Heart right ventricle (tissue), 16 donors: ENCODE results near the gene CHURC1. TPM values are rescaled to one million over a fixed set of nuclear protein-coding genes. Genes with fewer than 3 reads are reported as not detected.

Experiments
- ATAC-seq, 8 donors: fragments of 200-7000 bp; cut with Tn5 transposase; one replicate each; pipeline ENCODE4 v1.9.1; 2020; ENCODE audit warnings: mild to moderate bottlenecking in 8 of 8, moderate library complexity in 8 of 8, moderate number of reproducible peaks in 1 of 8
- DNase-seq, 2 donors: peaks; one replicate each; pipeline ENCODE4 v3.0.0-alpha.2; 2020
- H3K27ac ChIP-seq, 10 donors: fragments of 200-600 bp; sonication (generic) in 2 of 10; one replicate each; pipeline versions ENCODE4 v1.5.0 to v1.8.0; 2020 to 2022; ENCODE audit warnings: mild to moderate bottlenecking in 3 of 10
- H3K27me3 ChIP-seq, 7 donors: fragments of 200-600 bp; one replicate each; pipeline ENCODE4 v1.8.0; 2021 to 2022; ENCODE audit warnings: mild to moderate bottlenecking in 2 of 7
- H3K36me3 ChIP-seq, 9 donors: fragments of 200-600 bp; sonication (generic) in 1 of 9; one replicate each; pipeline versions ENCODE4 v1.5.0 to v1.8.0; 2020 to 2022; ENCODE audit warnings: mild to moderate bottlenecking in 2 of 9
- H3K4me1 ChIP-seq, 9 donors: fragments of 200-600 bp; sonication (generic) in 1 of 9; one replicate each; pipeline versions ENCODE4 v1.5.0 to v1.8.0; 2020 to 2022; ENCODE audit warnings: mild to moderate bottlenecking in 4 of 9
- H3K4me3 ChIP-seq, 10 donors: fragments of 200-600 bp; sonication (generic) in 2 of 10; one replicate each; pipeline versions ENCODE4 v1.5.0 to v1.8.0; 2020 to 2022; ENCODE audit warnings: mild to moderate bottlenecking in 7 of 10, moderate library complexity in 2 of 10
- H3K9me3 ChIP-seq, 11 donors: fragments of 200-600 bp in 10 of 11; sonication (generic) in 2 of 11; one replicate each; pipeline versions ENCODE4 v1.5.0 to v1.8.0; 2013 to 2022; ENCODE audit warnings: mild to moderate bottlenecking in 2 of 11, control low read depth in 1 of 11, moderate library complexity in 1 of 11
- WGBS, 2 donors: extraction: QIAGEN DNeasy Blood & Tissue Kit; methylation state at CpG; one replicate each; pipeline ENCODE4 v1.1.7; 2013; ENCODE audit warnings: inconsistent platforms in 1 of 2; 5-methylcytosine and 5-hydroxymethylcytosine counted together
- intact Hi-C, 10 donors: fragments of 100-400 bp; cut with DNase I; formaldehyde crosslinking; loops; one replicate each; pipeline versions ENCODE4 v1.11.1 to v1.14.2; 2022
- polyA plus RNA-seq, 2 donors: library from polyadenylated mRNA; stranded (reverse); fragments of 200-250 nt; gene quantifications; one replicate each; pipeline ENCODE4 v1.2.3, GENCODE V29; 2013
- total RNA-seq, 10 donors: library from RNA; stranded (reverse); fragmentation: NEBNext Ultra II Directional in 3 of 10; extraction: Animal tissue kit (Norgen Biotek cat#: 25700) in 3 of 10; gene quantifications; one replicate each; pipeline versions ENCODE4 v1.2.1 to v1.2.4, GENCODE V29; 2021 to 2023
- TF ChIP-seq, protein P1 (sequence below), 9 donors: fragments of 200-600 bp; sonication (generic) in 2 of 9; IDR thresholded peaks; one replicate each; pipeline versions ENCODE4 v1.5.0 to v1.8.0; 2021 to 2022; ENCODE audit warnings: antibody characterized with exemption in 9 of 9, mild to moderate bottlenecking in 5 of 9, moderate library complexity in 1 of 9
- donor health status: Arrhythmogenic right ventricular cardiomyopathy.
- donor health status: ischemic (EF 13 %, LVEDD 7.1; RV severe dilation, severe dysfunction).
- donor health status: healthy with polysubstance abuse.
- donor health status: DM: no; HTN: yes; CAD: no.
- donor health status: DM: no; HTN: no; CAD: no.
- donor health status: ischemic (EF 25% LVEDD 6.9; RV normal size, moderate dysfunction).
- donor health status: ischemic (EF 25% LVEDD 5.7; RV mildly dilated, moderate dysfunction).
- donor health status: healthy.
- donor health status: DM: yes; HTN: yes; CAD: no.
- donor health status: Ischemic cardiomyopathy.
- donor health status: ischemic (EF 35%, LVEDD 5.7; RV mildly dilated, moderate dysfunction).
- donor health status: nonischemic (EF 11% LVEDD 7.7; RV severe dilation, severe dysfunction).
- donor health status: DM: yes; HTN: yes; CAD: no.
- donor health status: PGD.
- donor health status: ischemic (EF 29% LVEDD 5.4; RV normal size, mild dysfunction).
- donor health status: nonischemic (EF 23%, LVEDD 6.1; RV moderate dilation, normal function).

CHURC1 gene
- total and polyA plus RNA-seq, 12 donors: 46.2 to 98.8 (median 70.4) TPM

DNA sequence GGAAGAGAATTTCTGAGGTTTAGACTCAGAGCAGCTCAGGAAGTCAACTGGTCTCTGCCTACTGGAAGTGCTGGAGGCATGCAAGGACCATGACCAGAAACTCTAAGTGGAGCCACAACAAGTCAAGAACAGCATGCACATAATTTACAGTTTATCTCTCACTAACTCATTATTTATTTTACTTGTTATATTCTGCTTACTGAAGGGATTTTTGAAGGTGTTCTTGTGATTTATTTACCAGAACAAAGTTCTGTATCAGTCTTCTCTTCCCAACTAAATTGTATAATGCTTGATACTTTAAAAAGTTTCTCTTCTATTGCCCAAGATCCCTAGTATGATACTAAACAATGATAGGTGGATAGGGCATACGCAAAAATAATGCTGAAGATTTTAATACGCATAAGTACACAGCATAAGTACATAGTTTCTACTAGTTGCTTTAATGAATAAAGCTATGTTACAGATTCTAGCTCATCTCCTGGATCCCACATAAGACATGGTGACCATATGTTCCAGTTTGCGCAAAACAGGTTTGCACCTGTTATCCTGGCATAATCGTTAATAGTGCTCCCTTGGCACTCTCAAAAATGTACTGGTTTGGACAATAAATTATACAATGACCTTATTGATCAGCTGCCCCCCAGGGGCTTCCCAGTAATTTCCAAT, 22.9 kb upstream of the CHURC1 start:
- TF ChIP-seq, protein P1, sequence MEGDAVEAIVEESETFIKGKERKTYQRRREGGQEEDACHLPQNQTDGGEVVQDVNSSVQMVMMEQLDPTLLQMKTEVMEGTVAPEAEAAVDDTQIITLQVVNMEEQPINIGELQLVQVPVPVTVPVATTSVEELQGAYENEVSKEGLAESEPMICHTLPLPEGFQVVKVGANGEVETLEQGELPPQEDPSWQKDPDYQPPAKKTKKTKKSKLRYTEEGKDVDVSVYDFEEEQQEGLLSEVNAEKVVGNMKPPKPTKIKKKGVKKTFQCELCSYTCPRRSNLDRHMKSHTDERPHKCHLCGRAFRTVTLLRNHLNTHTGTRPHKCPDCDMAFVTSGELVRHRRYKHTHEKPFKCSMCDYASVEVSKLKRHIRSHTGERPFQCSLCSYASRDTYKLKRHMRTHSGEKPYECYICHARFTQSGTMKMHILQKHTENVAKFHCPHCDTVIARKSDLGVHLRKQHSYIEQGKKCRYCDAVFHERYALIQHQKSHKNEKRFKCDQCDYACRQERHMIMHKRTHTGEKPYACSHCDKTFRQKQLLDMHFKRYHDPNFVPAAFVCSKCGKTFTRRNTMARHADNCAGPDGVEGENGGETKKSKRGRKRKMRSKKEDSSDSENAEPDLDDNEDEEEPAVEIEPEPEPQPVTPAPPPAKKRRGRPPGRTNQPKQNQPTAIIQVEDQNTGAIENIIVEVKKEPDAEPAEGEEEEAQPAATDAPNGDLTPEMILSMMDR (IDR thresholded peaks at IDR 0.05): no peak
- Histone ChIP-seq H3K9me3 (no peaks in the 10 kb centered on the region), H3K27ac (no peak overlapping the region), H3K4me3 (no peak overlapping the region), H3K27me3 (peaks cover 0 to 29% (median 5%) of the 10 kb centered on the region in 7 donors), H3K4me1 (no peaks in the 10 kb centered on the region), H3K36me3 (no peaks in the 10 kb centered on the region)
- 87 to 93% methylated on average over 4 of the region's 4 CpGs for WGBS, 2 donors
- intact Hi-C loops: loop anchor here in 9 of 10 donors (2.0 to 10.0 kb wide), 6 partner anchors 69 to 219 kb away; no protein-coding TSS in a partner anchor
- no peak for ATAC-seq
- no peak for DNase-seq

GRCh38 chr14:64891839-64892375, 22.3 kb upstream of the CHURC1 start:
- TF ChIP-seq, protein P1 (IDR thresholded peaks at IDR 0.05): peak in 8 of 9 donors; percentile 31 to 73 (median 68)

GRCh38 chr14:64899958-64900357, 14.3 kb upstream of the CHURC1 start:
- intact Hi-C loops: loop anchor here in 2 of 10 donors (10.0 kb wide), 1 partner anchor 225 kb away; no protein-coding TSS in a partner anchor
- Histone ChIP-seq H3K36me3 (no peaks in the 10 kb centered on the region), H3K27ac (no peak overlapping the region), H3K9me3 (no peaks in the 10 kb centered on the region), H3K4me3 (no peak overlapping the region), H3K4me1 (no peaks in the 10 kb centered on the region), H3K27me3 (peaks cover 0 to 7% (median 0%) of the 10 kb centered on the region in 7 donors)
- TF ChIP-seq, protein P1 (IDR thresholded peaks at IDR 0.05): no peak
- 68 to 71% methylated on average over 1 of the region's 1 CpG for WGBS, 2 donors
- DNase-seq (no peak), ATAC-seq (no peak)

More at GRCh38 chr14:64891839-64892375, 22.3 kb upstream of the CHURC1 start:
- H3K4me3 ChIP-seq: no peak overlapping the region
- peaks cover 0 to 23% (median 5%) of the 10 kb centered on the region in 7 donors for H3K27me3 ChIP-seq
- H3K9me3 ChIP-seq: no peaks in the 10 kb centered on the region
- no peak overlapping the region for H3K27ac ChIP-seq
- no peaks in the 10 kb centered on the region for H3K4me1 ChIP-seq
- ATAC-seq (peak; percentile 43 to 81 (median 75)), DNase-seq (peak in 1 of 2 donors; percentile 24)
- H3K36me3 ChIP-seq: no peaks in the 10 kb centered on the region
- WGBS, 2 donors: 47 to 49% methylated on average over 2 of the region's 2 CpGs
- intact Hi-C loops: loop anchor here in 9 of 10 donors (2.0 to 10.0 kb wide), 6 partner anchors 69 to 220 kb away; no protein-coding TSS in a partner anchor

- intact Hi-C loops: no loop called here
- no peak for ATAC-seq
Measured at GRCh38 chr14:64906022-64906421, 8.2 kb upstream of the CHURC1 start.

More at GRCh38 chr14:64906022-64906421, 8.2 kb upstream of the CHURC1 start:
- Histone ChIP-seq H3K27me3 (peaks cover 0 to 2% (median 0%) of the 10 kb centered on the region in 7 donors), H3K36me3 (no peaks in the 10 kb centered on the region), H3K4me1 (no peaks in the 10 kb centered on the region), H3K27ac (no peak overlapping the region), H3K9me3 (no peaks in the 10 kb centered on the region), H3K4me3 (no peak overlapping the region)
- TF ChIP-seq, protein P1 (IDR thresholded peaks at IDR 0.05): no peak
- WGBS, 2 donors: 68 to 78% methylated on average over 6 of the region's 6 CpGs
- DNase-seq: no peak
